Eye (tissue), 1 donor: ENCODE results near the gene KYNU.
"Not testable (repeated sequence)": the region's sequence is repeated elsewhere in the genome, so short reads cannot be mapped to it uniquely, and the experiment has no call there.

Source experiments
- DNase-seq: peaks from one replicate; pipeline ENCODE4 v3.0.0-alpha.2; 2015

KYNU gene

DNA sequence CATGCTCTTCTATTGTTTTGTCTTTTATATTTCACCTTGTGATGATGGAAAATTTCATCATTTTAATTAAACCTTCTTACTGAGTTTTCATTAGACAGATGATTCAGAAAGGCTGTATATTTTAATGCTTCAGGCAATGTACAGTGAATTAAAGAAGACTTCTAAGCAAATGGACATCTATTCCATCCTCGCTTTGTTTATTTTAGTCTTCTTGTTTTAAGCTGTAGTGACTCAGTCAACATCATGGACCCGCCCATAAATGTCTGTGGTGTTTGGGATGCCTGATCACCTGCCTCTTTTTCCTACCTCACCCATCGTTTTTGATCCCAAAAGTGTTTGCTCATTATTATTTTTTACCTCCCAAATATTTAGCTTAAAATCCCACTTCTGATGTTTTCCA, 43.1 kb downstream of the KYNU start:
- DNase-seq, result no peak

DNA sequence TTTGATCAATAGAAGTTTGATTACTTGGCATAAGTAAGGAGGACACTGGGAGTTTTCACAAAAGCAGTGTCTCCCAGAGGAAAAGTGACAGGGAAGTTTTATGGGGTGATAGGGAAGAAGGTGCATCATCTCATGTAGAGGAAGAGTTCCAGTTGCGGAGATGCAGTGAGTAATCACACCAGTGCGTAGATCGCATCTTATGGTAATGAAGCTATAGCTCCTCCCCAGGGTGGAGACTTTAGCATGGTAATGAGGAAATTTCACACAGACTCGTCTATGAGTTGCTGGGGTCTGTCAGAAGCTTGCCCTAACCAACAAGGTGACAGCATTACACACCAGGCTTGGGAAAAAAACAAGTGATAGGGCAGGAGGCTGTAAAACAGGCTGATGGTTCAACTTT, 49.0 kb downstream of the KYNU start:
- no peak for DNase-seq

- DNase-seq, result no peak
Measured at GRCh38 chr2:142930835-142931398, 53.5 kb downstream of the KYNU start.

GRCh38 chr2:142933916-142934315, 56.5 kb downstream of the KYNU start:
- no peak for DNase-seq

DNA sequence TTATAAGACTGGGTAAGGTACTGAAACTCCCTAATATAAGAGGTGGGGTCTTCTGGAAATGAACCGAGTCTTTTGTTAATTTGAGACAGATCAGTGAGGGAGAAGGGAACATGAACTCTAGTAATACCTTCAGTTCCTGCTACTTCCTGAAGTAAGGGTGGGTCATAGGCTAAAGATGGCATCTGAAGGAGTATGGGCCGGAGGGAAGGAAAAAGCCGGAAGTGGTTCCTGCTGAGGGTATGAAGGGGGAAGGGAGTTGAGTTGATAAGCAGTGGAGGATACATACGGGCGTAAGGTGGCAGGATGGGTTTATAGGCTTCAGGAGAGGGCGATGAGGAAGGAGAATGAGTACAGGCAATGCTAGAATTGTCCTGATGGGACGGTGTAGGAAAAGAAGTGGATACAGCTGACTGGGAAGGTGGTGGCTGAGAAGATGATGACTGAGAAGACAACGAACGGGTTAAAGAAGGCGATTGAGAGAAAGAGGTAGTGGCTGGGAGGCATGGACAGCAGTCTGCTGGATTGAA, 58.2 kb downstream of the KYNU start:
- DNase-seq, result no peak

DNA sequence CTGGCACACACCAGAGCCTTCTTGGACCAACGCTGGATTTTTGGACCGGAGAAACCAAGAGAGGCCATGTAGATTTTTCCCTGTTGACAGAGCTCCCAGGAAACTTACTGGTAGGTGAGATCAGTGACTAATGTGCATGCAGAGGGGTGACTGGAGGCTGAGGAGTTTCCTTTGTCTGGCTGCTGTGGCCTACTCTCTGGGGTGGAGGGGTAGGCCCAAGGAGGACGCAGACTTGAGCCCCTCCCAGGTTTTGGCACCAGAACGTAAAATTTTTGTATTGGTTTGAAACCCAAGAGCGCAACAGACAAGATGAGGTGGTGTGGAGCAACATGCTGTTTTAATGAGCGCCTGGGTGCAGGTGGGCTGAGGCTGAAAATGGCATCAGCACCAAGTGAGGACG, 59.2 kb downstream of the KYNU start:
- DNase-seq, result no peak

- DNase-seq, result no peak
Measured at GRCh38 chr2:142937347-142937746, 59.9 kb downstream of the KYNU start.

- DNase-seq, result no peak
Measured at GRCh38 chr2:142938240-142938639, 60.8 kb downstream of the KYNU start.

GRCh38 chr2:142940606-142941223, 63.3 kb downstream of the KYNU start:
- no peak for DNase-seq

DNA sequence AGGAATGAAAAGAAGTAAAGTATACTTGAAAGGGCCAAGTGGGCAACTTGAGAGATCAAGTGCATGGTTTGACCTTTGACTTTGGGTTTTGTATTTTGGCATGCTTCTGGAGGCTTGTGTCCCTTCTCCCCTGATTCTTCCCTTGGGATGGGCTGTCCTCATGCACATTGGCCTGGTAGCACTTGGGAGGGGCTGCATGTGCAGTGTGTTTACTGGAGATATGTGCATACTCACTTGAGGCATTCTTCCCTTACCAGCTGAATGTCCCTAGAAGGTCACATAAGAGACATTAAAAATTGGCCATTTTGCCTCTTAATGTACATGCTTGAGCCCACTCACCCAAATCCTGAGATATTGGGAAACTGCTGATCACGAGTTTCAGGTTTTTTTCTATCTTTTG, 65.2 kb downstream of the KYNU start:
- DNase-seq, result no peak

GRCh38 chr2:142944264-142944663, 66.8 kb downstream of the KYNU start:
- no peak for DNase-seq

- no peak for DNase-seq
Measured at GRCh38 chr2:142944721-142945120, 67.3 kb downstream of the KYNU start.

- DNase-seq, result no peak
Measured at GRCh38 chr2:142946941-142947340, 69.5 kb downstream of the KYNU start.

GRCh38 chr2:142948723-142949122, 71.3 kb downstream of the KYNU start:
- DNase-seq, result not testable (repeated sequence)

- not testable (repeated sequence) for DNase-seq
Measured at GRCh38 chr2:142950323-142950722, 72.9 kb downstream of the KYNU start.

DNA sequence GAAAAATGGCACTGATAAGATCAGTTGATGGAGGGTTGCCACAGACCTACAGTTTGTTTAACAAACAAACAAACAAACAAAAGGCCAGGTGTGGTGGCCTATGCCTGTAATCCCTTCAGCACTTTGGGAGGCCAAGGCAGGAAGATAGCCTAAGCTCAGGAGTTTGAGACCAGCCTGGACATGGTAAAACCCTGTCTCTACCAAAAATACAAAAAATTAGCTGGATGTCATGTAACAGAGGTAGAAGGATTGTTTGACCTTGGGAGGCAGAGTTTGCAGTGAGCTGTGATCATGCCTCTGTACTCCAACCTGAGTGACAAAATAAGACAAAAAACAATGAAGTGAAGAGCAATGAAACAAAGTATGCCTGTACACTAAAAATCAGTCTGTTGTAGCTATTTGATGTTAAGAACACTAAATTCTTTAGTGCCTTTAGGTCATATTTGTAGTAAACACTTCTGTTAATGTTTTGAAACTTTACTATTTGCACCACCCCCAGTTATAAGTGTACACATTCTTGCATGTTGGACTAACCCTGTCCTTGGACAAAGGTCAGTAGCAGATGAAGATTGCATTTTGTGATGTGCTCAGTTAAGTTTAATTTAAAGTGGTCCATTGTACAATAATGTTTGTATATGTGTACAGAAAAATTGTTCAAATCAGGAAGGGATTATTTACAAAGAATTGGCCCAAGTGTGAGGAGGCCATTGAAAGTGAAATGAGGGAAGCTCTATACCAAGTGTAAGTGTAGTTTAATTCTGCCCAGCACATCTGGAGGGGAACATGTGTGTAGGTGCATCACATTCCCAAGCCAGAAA, 73.9 kb downstream of the KYNU start:
- no peak for DNase-seq

DNA sequence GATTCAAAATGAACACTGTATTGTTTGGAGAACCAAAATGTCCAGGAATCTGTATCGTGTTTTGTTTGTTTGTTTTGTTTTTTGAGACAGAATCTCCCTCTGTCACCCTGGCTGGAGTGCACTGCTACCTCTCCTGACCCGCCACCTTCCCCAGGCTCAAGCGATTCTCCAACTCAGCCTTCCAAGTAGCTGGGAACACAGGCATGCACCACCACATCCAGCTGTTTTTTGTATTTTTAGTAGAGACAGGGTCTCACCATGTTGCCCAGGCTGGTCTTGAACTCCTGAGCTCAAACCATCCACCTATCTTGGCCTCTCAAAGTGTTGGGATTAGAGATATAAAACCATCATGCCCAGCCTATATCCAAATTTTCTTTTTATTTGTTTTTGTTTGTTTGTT, 74.6 kb downstream of the KYNU start:
- no peak for DNase-seq

DNA sequence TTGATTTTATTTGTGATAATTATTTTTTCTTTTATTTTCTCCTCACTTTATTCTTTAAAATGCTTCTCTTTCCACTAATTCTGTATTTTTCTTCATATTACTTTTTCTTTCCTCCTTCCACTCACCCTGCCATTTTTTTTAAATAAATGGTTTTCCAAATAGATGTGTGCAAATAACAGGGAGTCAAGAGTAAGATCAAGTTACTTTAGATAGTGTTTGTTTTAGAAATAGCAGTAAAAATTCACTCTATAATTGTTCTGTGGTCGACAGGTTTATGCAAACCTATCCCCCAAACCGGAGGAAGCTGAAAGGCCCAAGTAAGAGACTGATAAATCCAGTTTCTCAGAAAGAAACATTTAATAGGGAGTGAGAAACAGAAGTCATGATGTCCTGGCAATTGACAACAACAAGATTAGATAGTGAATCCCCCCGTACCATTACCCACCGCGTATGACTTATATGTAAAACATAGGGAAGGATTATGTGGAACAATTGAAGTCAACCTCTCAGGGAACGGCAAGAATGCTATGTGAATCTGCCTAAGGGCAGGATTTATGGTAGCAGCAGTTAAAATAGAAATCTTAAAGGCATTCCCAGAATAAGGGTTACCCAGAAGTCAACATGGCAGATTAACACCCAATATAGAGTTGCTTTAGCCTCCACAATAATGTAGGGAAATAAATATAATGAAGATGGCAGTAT, 75.5 kb downstream of the KYNU start:
- DNase-seq, result no peak

GRCh38 chr2:142954493-142954892, 77.0 kb downstream of the KYNU start:
- no peak for DNase-seq

GRCh38 chr2:142957144-142957543, 79.7 kb downstream of the KYNU start:
- DNase-seq, result no peak

DNA sequence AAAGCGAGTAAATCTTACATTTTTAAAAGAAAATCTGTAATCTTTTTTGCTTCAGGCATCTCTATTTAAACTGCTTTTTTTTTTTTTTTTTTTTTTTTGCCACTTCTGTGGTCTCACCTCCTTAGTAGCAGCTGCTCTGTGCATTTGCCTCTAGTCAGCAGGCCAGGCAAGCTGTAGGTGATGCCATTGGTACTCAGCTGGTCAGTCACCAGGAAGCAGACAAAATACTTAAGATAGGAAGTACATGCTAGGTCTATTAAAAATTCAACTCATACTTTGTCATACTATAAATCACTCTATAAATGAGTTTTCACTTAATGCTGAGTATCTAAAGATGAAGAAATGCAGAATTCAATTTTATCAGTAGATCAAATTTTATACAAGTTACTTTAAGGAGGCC, 83.7 kb downstream of the KYNU start:
- no peak for DNase-seq

- DNase-seq, result no peak
Measured at GRCh38 chr2:142965443-142965842, 88.0 kb downstream of the KYNU start.

DNA sequence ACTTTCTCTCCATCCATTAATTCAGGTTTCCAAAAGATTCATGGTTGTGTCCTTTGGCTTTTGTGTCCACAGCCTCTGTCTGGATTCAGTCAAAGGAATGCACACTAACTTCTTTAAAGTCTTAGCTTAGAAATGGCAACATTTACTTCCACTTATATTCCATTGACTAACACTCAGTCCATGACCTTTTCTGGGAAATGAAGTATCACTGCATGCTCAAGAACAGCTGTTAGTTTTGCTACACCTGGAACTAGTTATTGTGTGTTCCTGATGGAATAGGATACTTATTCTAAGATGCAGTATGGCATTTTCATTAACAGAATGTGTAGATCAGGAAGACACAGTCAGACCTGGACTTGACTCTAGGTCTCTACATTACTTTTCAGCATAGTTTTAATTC, 88.8 kb downstream of the KYNU start:
- no peak for DNase-seq
